ENCODE results near the gene ADCY4.

Gene ADCY4

DNA sequence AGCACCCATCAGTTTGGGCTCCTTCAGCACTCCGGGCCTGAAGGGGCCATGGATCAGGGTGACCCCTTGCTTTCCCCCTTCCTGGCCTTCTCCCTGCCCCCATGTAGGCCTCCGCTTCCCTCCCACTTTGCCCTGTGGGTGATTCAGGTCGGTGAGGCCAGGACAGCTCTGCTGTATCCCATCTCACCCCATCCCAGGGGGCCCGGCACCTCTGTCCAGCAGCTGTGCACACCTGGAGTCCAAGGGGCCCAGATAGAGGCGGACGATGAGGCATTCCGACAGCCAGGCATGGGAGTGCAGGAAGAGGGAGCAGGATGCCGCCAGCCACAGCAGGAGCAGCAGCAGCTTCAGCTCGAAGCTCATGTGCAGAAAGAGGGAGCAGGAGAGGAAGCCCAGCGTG is 12.2 kb downstream of the ADCY4 start:
- H3K4me3 ChIP-seq (replicated peaks; ENCODE audit: low read depth, low read length) = no peak overlapping the region
- no peak for DNase-seq (ENCODE audit: extremely low read depth, insufficient read length)
- TF ChIP-seq, protein P1, sequence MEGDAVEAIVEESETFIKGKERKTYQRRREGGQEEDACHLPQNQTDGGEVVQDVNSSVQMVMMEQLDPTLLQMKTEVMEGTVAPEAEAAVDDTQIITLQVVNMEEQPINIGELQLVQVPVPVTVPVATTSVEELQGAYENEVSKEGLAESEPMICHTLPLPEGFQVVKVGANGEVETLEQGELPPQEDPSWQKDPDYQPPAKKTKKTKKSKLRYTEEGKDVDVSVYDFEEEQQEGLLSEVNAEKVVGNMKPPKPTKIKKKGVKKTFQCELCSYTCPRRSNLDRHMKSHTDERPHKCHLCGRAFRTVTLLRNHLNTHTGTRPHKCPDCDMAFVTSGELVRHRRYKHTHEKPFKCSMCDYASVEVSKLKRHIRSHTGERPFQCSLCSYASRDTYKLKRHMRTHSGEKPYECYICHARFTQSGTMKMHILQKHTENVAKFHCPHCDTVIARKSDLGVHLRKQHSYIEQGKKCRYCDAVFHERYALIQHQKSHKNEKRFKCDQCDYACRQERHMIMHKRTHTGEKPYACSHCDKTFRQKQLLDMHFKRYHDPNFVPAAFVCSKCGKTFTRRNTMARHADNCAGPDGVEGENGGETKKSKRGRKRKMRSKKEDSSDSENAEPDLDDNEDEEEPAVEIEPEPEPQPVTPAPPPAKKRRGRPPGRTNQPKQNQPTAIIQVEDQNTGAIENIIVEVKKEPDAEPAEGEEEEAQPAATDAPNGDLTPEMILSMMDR (IDR thresholded peaks at IDR 0.05; ENCODE audit: insufficient read depth, low read length, poor library complexity, severe bottlenecking) = no peak
- H3K36me3 ChIP-seq (ENCODE audit: control insufficient read depth, insufficient read depth, low read length) = no peaks in the 10 kb centered on the region
- H3K27me3 ChIP-seq (replicated peaks; ENCODE audit: control insufficient read depth, insufficient read depth, low read length) = no peaks in the 10 kb centered on the region

DNA sequence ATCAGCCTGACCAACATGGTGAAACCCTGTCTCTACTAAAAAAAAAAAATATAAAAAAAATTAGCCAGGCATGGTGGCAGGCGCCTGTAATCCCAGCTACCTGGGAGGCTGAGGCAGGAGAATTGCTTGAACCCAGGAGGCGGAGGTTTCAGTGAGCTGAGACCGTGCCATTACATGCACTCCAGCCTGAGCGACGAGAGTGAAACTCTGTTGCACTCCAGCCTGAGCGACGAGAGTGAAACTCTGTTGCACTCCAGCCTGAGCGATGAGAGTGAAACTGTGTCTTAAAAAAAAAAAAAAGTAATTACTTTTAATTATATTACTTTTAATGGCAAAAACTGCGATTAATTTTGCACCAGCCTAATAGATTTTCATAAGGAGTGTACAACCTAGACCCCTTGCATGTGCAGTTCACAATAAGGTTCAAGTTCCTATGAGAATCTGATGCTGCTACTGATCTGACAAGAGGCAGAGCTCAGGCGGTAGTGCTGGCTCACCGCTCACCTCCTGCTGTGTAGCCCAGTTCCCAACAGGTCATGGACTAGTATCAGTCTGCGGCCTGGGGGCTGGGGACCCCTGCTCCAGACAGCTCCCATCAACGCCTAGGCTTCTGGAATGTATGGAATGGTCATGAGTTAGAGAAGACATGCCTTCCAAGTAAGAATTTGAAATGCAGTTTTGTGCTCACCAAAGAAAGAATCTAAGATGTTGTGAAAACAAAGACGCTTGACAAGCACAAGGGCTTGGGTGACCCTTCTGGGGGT is 13.5 kb downstream of the ADCY4 start:
- TF ChIP-seq, protein P1 (IDR thresholded peaks at IDR 0.05; ENCODE audit: insufficient read depth, low read length, poor library complexity, severe bottlenecking) = no peak
- Histone ChIP-seq H3K4me3 (replicated peaks; ENCODE audit: low read depth, low read length) (no peak overlapping the region), H3K27me3 (replicated peaks; ENCODE audit: control insufficient read depth, insufficient read depth, low read length) (no peaks in the 10 kb centered on the region), H3K36me3 (ENCODE audit: control insufficient read depth, insufficient read depth, low read length) (no peaks in the 10 kb centered on the region)
- DNase-seq (ENCODE audit: extremely low read depth, insufficient read length) = no peak

DNA sequence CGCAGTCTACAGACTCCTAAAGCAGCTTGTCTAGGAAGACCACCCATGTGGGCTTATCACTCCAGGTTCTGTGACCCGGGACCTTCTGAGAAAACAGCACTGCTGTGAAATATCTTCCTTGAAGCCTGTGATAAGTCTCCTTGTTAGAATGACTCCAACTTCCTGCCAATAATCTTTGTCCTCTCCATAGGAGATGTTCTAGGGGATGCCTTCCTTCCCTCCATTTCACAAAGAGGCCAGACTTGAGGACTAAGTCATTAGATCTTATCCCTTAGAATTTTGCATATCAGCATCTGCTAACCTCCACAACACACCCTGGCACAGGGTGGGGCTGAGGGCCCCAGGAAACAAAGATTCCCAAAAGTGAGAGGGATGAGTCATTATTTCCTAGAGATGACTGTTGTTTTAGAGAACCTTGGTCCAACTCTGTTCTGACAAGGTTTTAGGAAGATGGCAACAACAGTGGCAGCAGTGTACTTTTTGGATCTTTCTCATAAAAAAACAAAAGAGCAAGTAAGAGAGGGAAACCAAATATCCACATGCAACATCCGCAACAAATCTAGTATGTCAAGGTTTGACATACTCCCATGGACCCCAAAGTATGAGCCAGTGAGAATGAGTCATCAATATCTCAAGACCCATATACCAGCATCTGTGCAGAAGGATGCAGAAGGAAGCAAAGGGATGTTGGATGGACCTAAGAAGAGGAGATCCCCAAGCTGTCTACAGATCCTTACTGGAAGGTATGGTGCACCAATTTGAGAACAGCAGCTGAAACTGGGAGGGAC is 17.5 kb downstream of the ADCY4 start:
- no peaks in the 10 kb centered on the region for H3K27me3 ChIP-seq (replicated peaks; ENCODE audit: control insufficient read depth, insufficient read depth, low read length)
- DNase-seq (ENCODE audit: extremely low read depth, insufficient read length) = no peak
- H3K4me3 ChIP-seq (replicated peaks; ENCODE audit: low read depth, low read length) = no peak overlapping the region
- no peaks in the 10 kb centered on the region; the same call in 1 of the 2 replicates for H3K36me3 ChIP-seq (ENCODE audit: control insufficient read depth, insufficient read depth, low read length)
- TF ChIP-seq, protein P1 (IDR thresholded peaks at IDR 0.05; ENCODE audit: insufficient read depth, low read length, poor library complexity, severe bottlenecking) = no peak

DNA sequence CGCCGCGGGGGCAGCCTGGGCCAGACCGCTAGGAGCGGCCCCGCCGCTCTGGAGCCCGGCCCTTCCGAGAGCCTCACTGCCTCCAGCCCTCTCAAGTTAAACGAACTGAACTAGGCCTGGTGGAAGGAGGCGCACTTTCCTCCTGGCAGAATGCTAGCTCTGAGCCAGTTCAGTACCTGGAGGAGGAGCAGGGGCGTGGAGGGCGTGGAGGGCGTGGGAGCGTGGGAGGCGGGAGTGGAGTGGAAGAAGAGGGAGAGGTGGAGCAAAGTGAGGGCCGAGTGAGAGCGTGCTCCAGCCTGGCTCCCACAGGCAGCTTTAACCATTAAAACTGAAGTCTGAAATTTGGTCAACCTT is 18.3 kb downstream of the ADCY4 start:
- H3K4me3 ChIP-seq (replicated peaks; ENCODE audit: low read depth, low read length) = no peak overlapping the region
- TF ChIP-seq, protein P1 (IDR thresholded peaks at IDR 0.05; ENCODE audit: insufficient read depth, low read length, poor library complexity, severe bottlenecking) = no peak
- no peaks in the 10 kb centered on the region for H3K27me3 ChIP-seq (replicated peaks; ENCODE audit: control insufficient read depth, insufficient read depth, low read length)
- no peaks in the 10 kb centered on the region; the same call in 1 of the 2 replicates for H3K36me3 ChIP-seq (ENCODE audit: control insufficient read depth, insufficient read depth, low read length)
- no peak for DNase-seq (ENCODE audit: extremely low read depth, insufficient read length)

DNA sequence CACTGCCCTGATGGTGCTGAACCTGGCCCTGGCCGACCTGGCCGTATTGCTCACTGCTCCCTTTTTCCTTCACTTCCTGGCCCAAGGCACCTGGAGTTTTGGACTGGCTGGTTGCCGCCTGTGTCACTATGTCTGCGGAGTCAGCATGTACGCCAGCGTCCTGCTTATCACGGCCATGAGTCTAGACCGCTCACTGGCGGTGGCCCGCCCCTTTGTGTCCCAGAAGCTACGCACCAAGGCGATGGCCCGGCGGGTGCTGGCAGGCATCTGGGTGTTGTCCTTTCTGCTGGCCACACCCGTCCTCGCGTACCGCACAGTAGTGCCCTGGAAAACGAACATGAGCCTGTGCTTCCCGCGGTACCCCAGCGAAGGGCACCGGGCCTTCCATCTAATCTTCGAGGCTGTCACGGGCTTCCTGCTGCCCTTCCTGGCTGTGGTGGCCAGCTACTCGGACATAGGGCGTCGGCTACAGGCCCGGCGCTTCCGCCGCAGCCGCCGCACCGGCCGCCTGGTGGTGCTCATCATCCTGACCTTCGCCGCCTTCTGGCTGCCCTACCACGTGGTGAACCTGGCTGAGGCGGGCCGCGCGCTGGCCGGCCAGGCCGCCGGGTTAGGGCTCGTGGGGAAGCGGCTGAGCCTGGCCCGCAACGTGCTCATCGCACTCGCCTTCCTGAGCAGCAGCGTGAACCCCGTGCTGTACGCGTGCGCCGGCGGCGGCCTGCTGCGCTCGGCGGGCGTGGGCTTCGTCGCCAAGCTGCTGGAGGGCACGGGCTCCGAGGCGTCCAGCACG is 18.9 kb downstream of the ADCY4 start:
- H3K36me3 ChIP-seq (ENCODE audit: control insufficient read depth, insufficient read depth, low read length) = no peaks in the 10 kb centered on the region; the same call in 1 of the 2 replicates
- no peak for DNase-seq (ENCODE audit: extremely low read depth, insufficient read length)
- H3K4me3 ChIP-seq (replicated peaks; ENCODE audit: low read depth, low read length) = no peak overlapping the region
- no peaks in the 10 kb centered on the region for H3K27me3 ChIP-seq (replicated peaks; ENCODE audit: control insufficient read depth, insufficient read depth, low read length)
- TF ChIP-seq, protein P1 (IDR thresholded peaks at IDR 0.05; ENCODE audit: insufficient read depth, low read length, poor library complexity, severe bottlenecking) = no peak

All from GM06990 (cell line).